Measurements from ENCODE around the gene FYCO1. TPM values are rescaled to one million over a fixed set of nuclear protein-coding genes. Genes with fewer than 3 reads are reported as not detected.

Gene FYCO1
- total RNA-seq, 1 experiment from 2014 or later: 15.4 TPM

GRCh38 chr3:45910892-45911291 is 84.7 kb downstream of the FYCO1 start:
- intact Hi-C loops (cut with micrococcal nuclease): no loop called here
- no TSS peak for BruUV-seq (replicated peaks)
- Histone ChIP-seq H3K27ac (ENCODE audit: low read length) (no peak overlapping the region), H3K4me1 (ENCODE audit: insufficient read depth, low read length) (peaks cover 7% of the 10 kb centered on the region), H3K36me3 (ENCODE audit: low read depth, low read length) (no peaks in the 10 kb centered on the region), H3K9me3 (ENCODE audit: low read length) (no peaks in the 10 kb centered on the region), H2AFZ (ENCODE audit: low read length) (no peak overlapping the region), H3K9me2 (replicated peaks; ENCODE audit: low read length) (no peaks in the 10 kb centered on the region), H3K9ac (ENCODE audit: low read length) (no peak overlapping the region), H4K20me1 (ENCODE audit: low read length) (no peaks in the 10 kb centered on the region), H3K4me3 (ENCODE audit: low read length) (no peak overlapping the region), H3K27me3 (ENCODE audit: low read length) (no peaks in the 10 kb centered on the region), H3K4me2 (ENCODE audit: low read length) (no peak overlapping the region), H3F3A (ENCODE audit: low read length, unreplicated experiment) (no peaks in the 10 kb centered on the region), H3K79me2 (ENCODE audit: low read length) (no peaks in the 10 kb centered on the region)
- CTCF ChIA-PET: no interaction called here
- POLR2A ChIA-PET (ENCODE audit: unreplicated experiment): no interaction called here
- TF ChIP-seq EZH2phosphoT487 (IDR thresholded peaks at IDR 0.05; ENCODE audit: borderline replicate concordance, low read length): no peak
- no peak for TF ChIP-seq CTCF (conservative IDR thresholded peaks at IDR 0.05; ENCODE audit: low read depth, low read length)
- no peak for TF ChIP-seq EZH2 (IDR thresholded peaks at IDR 0.05; ENCODE audit: low read length, unreplicated experiment)
- DNase-seq (no peak), ATAC-seq (no peak)

- CTCF ChIA-PET: interaction anchor here (0.6 kb wide), 1 partner anchor 106 kb away, joined by 3 read pairs; no protein-coding TSS in a partner anchor
- Histone ChIP-seq H3K27me3 (ENCODE audit: low read length) (no peaks in the 10 kb centered on the region), H3K27ac (ENCODE audit: low read length) (no peak overlapping the region), H2AFZ (ENCODE audit: low read length) (no peak overlapping the region), H3K9me2 (replicated peaks; ENCODE audit: low read length) (no peaks in the 10 kb centered on the region), H3K4me1 (ENCODE audit: insufficient read depth, low read length) (no peaks in the 10 kb centered on the region), H3F3A (ENCODE audit: low read length, unreplicated experiment) (no peaks in the 10 kb centered on the region), H4K20me1 (ENCODE audit: low read length) (no peaks in the 10 kb centered on the region), H3K4me2 (ENCODE audit: low read length) (no peak overlapping the region), H3K36me3 (ENCODE audit: low read depth, low read length) (no peaks in the 10 kb centered on the region), H3K79me2 (ENCODE audit: low read length) (no peaks in the 10 kb centered on the region), H3K4me3 (ENCODE audit: low read length) (no peak overlapping the region), H3K9ac (ENCODE audit: low read length) (no peak overlapping the region), H3K9me3 (ENCODE audit: low read length) (no peaks in the 10 kb centered on the region)
- ATAC-seq (no peak), DNase-seq (no peak)
- TF ChIP-seq CTCF (conservative IDR thresholded peaks at IDR 0.05; ENCODE audit: low read depth, low read length) (no peak), EZH2 (IDR thresholded peaks at IDR 0.05; ENCODE audit: low read length, unreplicated experiment) (no peak), EZH2phosphoT487 (IDR thresholded peaks at IDR 0.05; ENCODE audit: borderline replicate concordance, low read length) (no peak)
- intact Hi-C loops (cut with micrococcal nuclease): no loop called here
- POLR2A ChIA-PET (ENCODE audit: unreplicated experiment): no interaction called here
- no TSS peak for BruUV-seq (replicated peaks)
These were observed 86.1 kb downstream of the FYCO1 start for GRCh38 chr3:45909542-45909941.

GRCh38 chr3:45908761-45909160 is 86.9 kb downstream of the FYCO1 start:
- intact Hi-C loops (cut with micrococcal nuclease): no loop called here
- ChIA-PET CTCF (interaction anchor here (0.6 kb wide), 1 partner anchor 106 kb away, joined by 3 read pairs; no protein-coding TSS in a partner anchor), POLR2A (ENCODE audit: unreplicated experiment) (no interaction called here)
- H3K4me1 ChIP-seq (ENCODE audit: insufficient read depth, low read length): no peaks in the 10 kb centered on the region
- no peak overlapping the region for H3K4me2 ChIP-seq (ENCODE audit: low read length)
- H3K27ac ChIP-seq (ENCODE audit: low read length): no peak overlapping the region
- no peaks in the 10 kb centered on the region for H3K36me3 ChIP-seq (ENCODE audit: low read depth, low read length)
- TF ChIP-seq EZH2phosphoT487 (IDR thresholded peaks at IDR 0.05; ENCODE audit: borderline replicate concordance, low read length) (no peak), CTCF (conservative IDR thresholded peaks at IDR 0.05; ENCODE audit: low read depth, low read length) (no peak), EZH2 (IDR thresholded peaks at IDR 0.05; ENCODE audit: low read length, unreplicated experiment) (no peak)
- no peaks in the 10 kb centered on the region for H3K9me3 ChIP-seq (ENCODE audit: low read length)
- DNase-seq (no peak), ATAC-seq (no peak)
- H3F3A ChIP-seq (ENCODE audit: low read length, unreplicated experiment): no peaks in the 10 kb centered on the region
- no TSS peak for BruUV-seq (replicated peaks)
- no peaks in the 10 kb centered on the region for H4K20me1 ChIP-seq (ENCODE audit: low read length)
- H3K9ac ChIP-seq (ENCODE audit: low read length): no peak overlapping the region
- no peaks in the 10 kb centered on the region for H3K9me2 ChIP-seq (replicated peaks; ENCODE audit: low read length)
- H3K79me2 ChIP-seq (ENCODE audit: low read length): no peaks in the 10 kb centered on the region
- no peaks in the 10 kb centered on the region for H3K27me3 ChIP-seq (ENCODE audit: low read length)
- no peak overlapping the region for H3K4me3 ChIP-seq (ENCODE audit: low read length)
- no peak overlapping the region for H2AFZ ChIP-seq (ENCODE audit: low read length)

Data from PC-3 (cell line).